Keratinocyte (primary cell): ENCODE data around the gene LRRC8D. TPM values are rescaled to one million over a fixed set of nuclear protein-coding genes. Genes with fewer than 3 reads are reported as not detected.

ENCODE experiments used
- DNase-seq: peaks from one replicate; pipeline ENCODE4 v3.0.0-alpha.2; 2011; ENCODE audit warnings: low read depth, missing footprints, low spot score
- FAIRE-seq: peaks from 2 replicates; lab custom pipeline; 2011; peaks lifted over from hg19 to GRCh38; lab: Jason Lieb, UNC
- H2AFZ ChIP-seq: 2 replicates; pipeline ENCODE4 v1.6.0; 2012; ENCODE audit warnings: low read length, control low read depth, inconsistent platforms; ENCODE audit not compliant: control insufficient read depth
- H3K27ac ChIP-seq: 2 replicates; pipeline ENCODE4 v1.5.1; 2011; ENCODE audit warnings: low read length; ENCODE audit not compliant: control insufficient read depth, insufficient read depth
- H3K27me3 ChIP-seq: 3 replicates; pipeline ENCODE4 v1.6.0; 2011; ENCODE audit warnings: low read length; ENCODE audit not compliant: control insufficient read depth, insufficient read depth; ENCODE audit errors: extremely low read depth
- H3K36me3 ChIP-seq, 2 experiments: 2 replicates in 1 of 2; 3 replicates in 1 of 2; pipeline ENCODE4 v1.5.1; 2011; ENCODE audit warnings: low read length in 2 of 2, mild to moderate bottlenecking in 1 of 2; ENCODE audit not compliant: control insufficient read depth in 2 of 2, insufficient read depth in 2 of 2; ENCODE audit errors: extremely low read depth in 1 of 2
- H3K4me1 ChIP-seq: 3 replicates; pipeline ENCODE4 v1.5.1; 2011; ENCODE audit warnings: low read length; ENCODE audit not compliant: control insufficient read depth, insufficient read depth; ENCODE audit errors: extremely low read depth
- H3K4me2 ChIP-seq: 3 replicates; pipeline ENCODE4 v1.6.0; 2011; ENCODE audit warnings: low read depth, low read length; ENCODE audit not compliant: control insufficient read depth, insufficient read depth; ENCODE audit errors: extremely low read depth
- H3K4me3 ChIP-seq, 3 experiments: fragments of 200-600 bp in 1 of 3; sonication (generic) in 1 of 3; 2 replicates in 2 of 3; 3 replicates in 1 of 3; pipeline ENCODE4 v1.5.1; 2011 to 2016; ENCODE audit warnings: low read length in 3 of 3, mild to moderate bottlenecking in 3 of 3, control low read depth in 2 of 3, inconsistent platforms in 1 of 3, low read depth in 1 of 3, mixed read lengths in 1 of 3, mixed run types in 1 of 3, moderate library complexity in 1 of 3; ENCODE audit not compliant: control insufficient read depth in 2 of 3, insufficient read depth in 2 of 3; ENCODE audit errors: extremely low read depth in 1 of 3
- H3K79me2 ChIP-seq: 2 replicates; pipeline ENCODE4 v1.6.0; 2012; ENCODE audit warnings: low read length; ENCODE audit not compliant: control insufficient read depth, insufficient read depth
- H3K9ac ChIP-seq: 3 replicates; pipeline ENCODE4 v1.6.0; 2011; ENCODE audit warnings: low read length; ENCODE audit not compliant: control insufficient read depth, insufficient read depth; ENCODE audit errors: extremely low read depth
- H3K9me1 ChIP-seq: 3 replicates; pipeline ENCODE4 v1.6.0; 2011; ENCODE audit warnings: low read length; ENCODE audit not compliant: control insufficient read depth, insufficient read depth; ENCODE audit errors: extremely low read depth
- H3K9me3 ChIP-seq: 2 replicates; pipeline ENCODE4 v1.5.1; 2012; ENCODE audit warnings: low read depth, low read length; ENCODE audit not compliant: control insufficient read depth
- H4K20me1 ChIP-seq: 3 replicates; pipeline ENCODE4 v1.6.0; 2011; ENCODE audit warnings: low read length; ENCODE audit not compliant: control insufficient read depth, insufficient read depth; ENCODE audit errors: extremely low read depth
- CTCF ChIP-seq, 3 experiments: IDR thresholded peaks in 1 of 3; conservative IDR thresholded peaks in 1 of 3; optimal IDR thresholded peaks in 1 of 3; 2 replicates in 2 of 3; 3 replicates in 1 of 3; pipeline versions ENCODE3 to v1.5.1; 2011; ENCODE audit warnings: low read length in 3 of 3, mild to moderate bottlenecking in 3 of 3, moderate library complexity in 2 of 3, control low read depth in 1 of 3, inconsistent platforms in 1 of 3; ENCODE audit not compliant: insufficient read depth in 2 of 3; ENCODE audit errors: extremely low read depth in 1 of 3
- EZH2 ChIP-seq: IDR thresholded peaks from one replicate; pipeline ENCODE4 v1.6.1; 2012; ENCODE audit warnings: inconsistent platforms, mild to moderate bottlenecking, low read length, moderate library complexity
- dilution Hi-C: fragments of 300-500 bp; cut with MboI; formaldehyde crosslinking; loops from one replicate; pipeline ENCODE4 v1.7.0; 2020; ENCODE audit warnings: low sequenced_read_pairs; ENCODE audit not compliant: extremely low pct_ligation_motif_present
- polyA plus RNA-seq, 5 experiments: library from polyadenylated mRNA; depleted of rRNA in 3 of 5; stranded (reverse) in 3 of 5; stranded (forward) in 1 of 5; unstranded in 1 of 5; fragments of >200 nt; gene quantifications; 1 replicate in 1 of 5; 2 replicates in 3 of 5; 3 replicates in 1 of 5; pipeline versions ENCODE4 v1.2.1 to v1.2.3, GENCODE V29; 2011 to 2012; ENCODE audit warnings: missing spikeins in 2 of 5, low read depth in 1 of 5, low replicate concordance in 1 of 5

LRRC8D gene
- polyA plus RNA-seq, 1 donor (not counting 4 experiments of a cell fraction or from before 2014, with no cell fraction given) = 54.7 TPM

- no peak overlapping the region for H2AFZ ChIP-seq
These were observed 34.1 kb upstream of the LRRC8D start for GRCh38 chr1:89786628-89787214.

DNA sequence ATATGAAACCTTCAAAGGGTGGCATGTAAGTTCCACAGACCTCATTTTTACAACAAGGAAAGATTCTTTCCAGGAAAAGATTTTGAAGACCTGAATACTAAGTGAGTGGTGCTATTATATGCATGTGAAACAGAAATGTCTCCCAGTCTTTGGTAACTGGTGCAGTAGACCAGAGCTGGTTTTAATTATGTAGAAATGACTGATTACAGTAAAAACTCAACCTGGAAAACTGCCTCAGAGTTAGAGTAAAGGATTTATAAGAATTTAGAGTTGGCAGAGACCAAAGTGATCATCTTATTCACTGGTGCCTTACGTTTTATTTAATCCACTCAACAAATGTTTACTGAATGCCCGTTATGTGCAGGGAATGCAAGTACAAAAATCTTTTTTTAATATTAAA lies 30.2 kb upstream of the LRRC8D start:
- H3K27ac ChIP-seq = no peak overlapping the region
- no peak overlapping the region for H3K4me3 ChIP-seq
- no peak overlapping the region for H2AFZ ChIP-seq
- no peaks in the 10 kb centered on the region for H4K20me1 ChIP-seq
- FAIRE-seq = no peak
- no peaks in the 10 kb centered on the region for H3K9me3 ChIP-seq
- no peak for DNase-seq
- H3K79me2 ChIP-seq = no peaks in the 10 kb centered on the region
- no peak overlapping the region for H3K9ac ChIP-seq
- H3K4me1 ChIP-seq = no peaks in the 10 kb centered on the region
- no peaks in the 10 kb centered on the region for H3K9me1 ChIP-seq
- no peak overlapping the region for H3K4me2 ChIP-seq
- no peaks in the 10 kb centered on the region for H3K36me3 ChIP-seq
- H3K27me3 ChIP-seq = no peaks in the 10 kb centered on the region
- dilution Hi-C loops = no loop called here
- TF ChIP-seq CTCF (optimal IDR thresholded peaks at IDR 0.05 in 1 of 3, IDR thresholded peaks at IDR 0.05 in 1 of 3, conservative IDR thresholded peaks at IDR 0.05 in 1 of 3; ENCODE audit: extremely low read depth in 1 of 3, insufficient read depth in 2 of 3, low read length in 3 of 3) (no peak), EZH2 (no peak)

More at GRCh38 chr1:89786628-89787214, 34.1 kb upstream of the LRRC8D start:
- Histone ChIP-seq H3K4me3 (no peak overlapping the region), H3K9me1 (no peaks in the 10 kb centered on the region), H4K20me1 (no peaks in the 10 kb centered on the region), H3K36me3 (no peaks in the 10 kb centered on the region), H3K4me2 (no peak overlapping the region), H3K9me3 (no peaks in the 10 kb centered on the region), H3K27ac (no peak overlapping the region), H3K79me2 (no peaks in the 10 kb centered on the region), H3K27me3 (no peaks in the 10 kb centered on the region), H3K4me1 (no peaks in the 10 kb centered on the region), H3K9ac (no peak overlapping the region)
- TF ChIP-seq EZH2 (no peak), CTCF (optimal IDR thresholded peaks at IDR 0.05 in 1 of 3, IDR thresholded peaks at IDR 0.05 in 1 of 3, conservative IDR thresholded peaks at IDR 0.05 in 1 of 3; ENCODE audit: extremely low read depth in 1 of 3, insufficient read depth in 2 of 3, low read length in 3 of 3) (no peak)
- DNase-seq = no peak
- FAIRE-seq = no peak
- dilution Hi-C loops = no loop called here
